SK-N-SH (cell line): ENCODE results near the gene APOL6.

Source experiments
- MXI1 ChIP-seq: IDR thresholded peaks from 2 replicates; pipeline ENCODE4 v1.6.1; 2012; ENCODE audit warnings: mild to moderate bottlenecking, low read depth, low read length, improper control_type of control experiment
- POLR2AphosphoS5 ChIP-seq: IDR thresholded peaks from 2 replicates; pipeline ENCODE4 v1.6.1; 2012; ENCODE audit warnings: low read depth, low read length
- SMC3 ChIP-seq: IDR thresholded peaks from 2 replicates; pipeline ENCODE4 v1.6.1; 2012; ENCODE audit warnings: low read depth, low read length, improper control_type of control experiment
- TF ChIP-seq, protein P1 (sequence below): fragments of 200-600 bp; sonication (generic); IDR thresholded peaks from 2 replicates; pipeline ENCODE4 v1.6.1; 2017; ENCODE audit warnings: antibody characterized with exemption, mild to moderate bottlenecking, moderate library complexity
- TF ChIP-seq, protein P2 (sequence below): IDR thresholded peaks from 2 replicates; pipeline ENCODE4 v1.4.0; 2012; ENCODE audit warnings: low read depth
- TF ChIP-seq, protein P3 (sequence below): IDR thresholded peaks from 2 replicates; pipeline ENCODE4 v1.4.0; 2012; ENCODE audit warnings: low read depth, borderline replicate concordance
- TF ChIP-seq, protein P4 (sequence below): IDR thresholded peaks from 2 replicates; pipeline ENCODE4 v1.4.0; 2012; ENCODE audit warnings: low read depth, borderline replicate concordance

DNA sequence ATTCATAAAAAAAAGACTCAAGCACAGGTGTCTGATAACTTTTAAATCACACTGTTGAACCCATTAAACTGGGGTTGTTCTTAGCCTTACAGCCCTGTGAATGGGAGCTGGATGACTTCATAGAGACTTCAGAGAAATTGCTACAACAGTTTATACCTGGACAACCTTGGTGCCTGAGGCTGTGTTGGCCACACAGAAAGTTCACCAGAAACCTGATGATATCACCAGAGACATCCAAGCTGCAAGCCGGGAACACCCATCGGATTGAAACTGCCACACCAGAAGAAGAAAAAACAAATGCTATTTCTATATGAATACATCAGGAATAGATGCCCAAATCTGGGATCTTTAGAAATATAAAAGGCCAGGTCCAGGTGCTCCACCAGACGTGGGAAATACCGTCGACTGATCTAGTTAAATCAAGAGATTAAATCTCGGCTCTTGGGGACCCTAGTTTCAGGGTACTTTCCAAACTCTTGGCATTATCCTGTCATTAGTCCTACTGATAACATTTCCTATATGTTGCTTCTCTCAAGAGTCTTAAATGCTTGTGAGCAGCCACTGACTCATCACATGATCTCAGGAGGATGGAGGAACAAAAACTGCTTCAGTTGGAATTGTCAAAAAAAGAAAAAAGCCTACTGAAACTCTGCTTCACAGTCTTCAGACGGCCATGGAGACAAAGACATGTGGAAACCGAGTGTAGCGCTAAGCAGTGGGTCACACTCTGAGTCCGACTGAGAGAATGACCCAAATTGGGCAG is 40.8 kb downstream of the APOL6 start:
- TF ChIP-seq SMC3 (no peak), MXI1 (no peak), POLR2AphosphoS5 (no peak)
- TF ChIP-seq, protein P1, sequence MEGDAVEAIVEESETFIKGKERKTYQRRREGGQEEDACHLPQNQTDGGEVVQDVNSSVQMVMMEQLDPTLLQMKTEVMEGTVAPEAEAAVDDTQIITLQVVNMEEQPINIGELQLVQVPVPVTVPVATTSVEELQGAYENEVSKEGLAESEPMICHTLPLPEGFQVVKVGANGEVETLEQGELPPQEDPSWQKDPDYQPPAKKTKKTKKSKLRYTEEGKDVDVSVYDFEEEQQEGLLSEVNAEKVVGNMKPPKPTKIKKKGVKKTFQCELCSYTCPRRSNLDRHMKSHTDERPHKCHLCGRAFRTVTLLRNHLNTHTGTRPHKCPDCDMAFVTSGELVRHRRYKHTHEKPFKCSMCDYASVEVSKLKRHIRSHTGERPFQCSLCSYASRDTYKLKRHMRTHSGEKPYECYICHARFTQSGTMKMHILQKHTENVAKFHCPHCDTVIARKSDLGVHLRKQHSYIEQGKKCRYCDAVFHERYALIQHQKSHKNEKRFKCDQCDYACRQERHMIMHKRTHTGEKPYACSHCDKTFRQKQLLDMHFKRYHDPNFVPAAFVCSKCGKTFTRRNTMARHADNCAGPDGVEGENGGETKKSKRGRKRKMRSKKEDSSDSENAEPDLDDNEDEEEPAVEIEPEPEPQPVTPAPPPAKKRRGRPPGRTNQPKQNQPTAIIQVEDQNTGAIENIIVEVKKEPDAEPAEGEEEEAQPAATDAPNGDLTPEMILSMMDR, result no peak
- TF ChIP-seq, protein P2, sequence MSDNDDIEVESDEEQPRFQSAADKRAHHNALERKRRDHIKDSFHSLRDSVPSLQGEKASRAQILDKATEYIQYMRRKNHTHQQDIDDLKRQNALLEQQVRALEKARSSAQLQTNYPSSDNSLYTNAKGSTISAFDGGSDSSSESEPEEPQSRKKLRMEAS, result no peak
- TF ChIP-seq, protein P3, sequence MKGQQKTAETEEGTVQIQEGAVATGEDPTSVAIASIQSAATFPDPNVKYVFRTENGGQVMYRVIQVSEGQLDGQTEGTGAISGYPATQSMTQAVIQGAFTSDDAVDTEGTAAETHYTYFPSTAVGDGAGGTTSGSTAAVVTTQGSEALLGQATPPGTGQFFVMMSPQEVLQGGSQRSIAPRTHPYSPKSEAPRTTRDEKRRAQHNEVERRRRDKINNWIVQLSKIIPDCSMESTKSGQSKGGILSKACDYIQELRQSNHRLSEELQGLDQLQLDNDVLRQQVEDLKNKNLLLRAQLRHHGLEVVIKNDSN, result no peak
- TF ChIP-seq, protein P4, sequence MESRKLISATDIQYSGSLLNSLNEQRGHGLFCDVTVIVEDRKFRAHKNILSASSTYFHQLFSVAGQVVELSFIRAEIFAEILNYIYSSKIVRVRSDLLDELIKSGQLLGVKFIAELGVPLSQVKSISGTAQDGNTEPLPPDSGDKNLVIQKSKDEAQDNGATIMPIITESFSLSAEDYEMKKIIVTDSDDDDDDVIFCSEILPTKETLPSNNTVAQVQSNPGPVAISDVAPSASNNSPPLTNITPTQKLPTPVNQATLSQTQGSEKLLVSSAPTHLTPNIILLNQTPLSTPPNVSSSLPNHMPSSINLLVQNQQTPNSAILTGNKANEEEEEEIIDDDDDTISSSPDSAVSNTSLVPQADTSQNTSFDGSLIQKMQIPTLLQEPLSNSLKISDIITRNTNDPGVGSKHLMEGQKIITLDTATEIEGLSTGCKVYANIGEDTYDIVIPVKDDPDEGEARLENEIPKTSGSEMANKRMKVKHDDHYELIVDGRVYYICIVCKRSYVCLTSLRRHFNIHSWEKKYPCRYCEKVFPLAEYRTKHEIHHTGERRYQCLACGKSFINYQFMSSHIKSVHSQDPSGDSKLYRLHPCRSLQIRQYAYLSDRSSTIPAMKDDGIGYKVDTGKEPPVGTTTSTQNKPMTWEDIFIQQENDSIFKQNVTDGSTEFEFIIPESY, result no peak
